NT2/D1 (cell line): Measurements from ENCODE around the gene TMEM132D.

Experiments
- SUZ12 ChIP-seq: IDR thresholded peaks from 2 replicates; pipeline ENCODE4 v1.6.1; 2011; ENCODE audit not compliant: insufficient read length, insufficient read depth; ENCODE audit errors: extremely low read depth
- YY1 ChIP-seq: IDR thresholded peaks from 2 replicates; pipeline ENCODE4 v1.6.1; 2011; ENCODE audit not compliant: insufficient read length, insufficient read depth

DNA sequence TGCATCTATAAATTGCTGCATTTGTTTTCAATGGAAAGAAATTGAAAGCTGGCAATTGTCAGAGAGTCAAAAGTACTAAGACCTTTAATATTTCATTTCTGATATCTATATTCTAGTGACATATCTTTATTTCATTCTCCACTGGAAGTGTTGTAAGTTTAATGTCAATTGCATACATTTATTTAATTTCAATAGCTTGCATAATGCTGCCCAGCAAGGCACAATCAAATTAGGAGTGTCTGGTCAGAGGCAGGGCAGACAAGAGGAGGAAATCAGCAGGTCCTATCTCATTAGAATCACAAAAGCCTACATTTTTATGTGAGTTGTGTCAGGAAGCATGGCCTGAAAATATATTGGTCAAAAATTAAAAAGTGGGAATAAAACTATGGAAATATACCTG, 112.9 kb downstream of the TMEM132D start:
- TF ChIP-seq YY1 (no peak), SUZ12 (no peak)
